AG04450 (cell line): ENCODE results near the gene NCS1. TPM values are rescaled to one million over a fixed set of nuclear protein-coding genes. Genes with fewer than 3 reads are reported as not detected.

Experiments
- polyA plus RNA-seq: library from polyadenylated mRNA; depleted of rRNA; stranded (reverse); fragments of >200 nt; gene quantifications from 2 replicates; pipeline ENCODE4 v1.2.3, GENCODE V29; 2011; rRNA removed

Gene NCS1
- polyA plus RNA-seq, 1 experiment = 68.3 TPM

Other genes with a start within 250 kb of the NCS1 start
- 19.1 and 22.3 TPM in 2 replicates for gene FNBP1, start 129.2 kb upstream of the NCS1 start, polyA plus RNA-seq
- gene GPR107, start 118.5 kb upstream of the NCS1 start, polyA plus RNA-seq = 39.3 and 45.1 TPM in 2 replicates
- gene HMCN2, start 93.4 kb downstream of the NCS1 start, polyA plus RNA-seq = under 0.01 and 0.01 TPM in 2 replicates